Epithelial cell of prostate (primary cell): ENCODE measurements around the gene GALE.

ENCODE experiments used
- DNase-seq: peaks from one replicate; pipeline ENCODE4 v3.0.0-alpha.2; 2011; ENCODE audit warnings: low read depth, low spot score
- H3K27ac ChIP-seq: fragments of 450-650 bp; 2 replicates; pipeline ENCODE4 v1.5.1; 2017; ENCODE audit warnings: mild to moderate bottlenecking

GALE gene

GRCh38 chr1:23763041-23763577, 37.4 kb downstream of the GALE start:
- no peak for DNase-seq

GRCh38 chr1:23759277-23759676, 41.3 kb downstream of the GALE start:
- no peak overlapping the region for H3K27ac ChIP-seq
- no peak for DNase-seq

More at GRCh38 chr1:23763041-23763577, 37.4 kb downstream of the GALE start:
- no peak overlapping the region for H3K27ac ChIP-seq

GRCh38 chr1:23757812-23758211, 42.7 kb downstream of the GALE start:
- H3K27ac ChIP-seq, result no peak overlapping the region
- DNase-seq, result no peak

DNA sequence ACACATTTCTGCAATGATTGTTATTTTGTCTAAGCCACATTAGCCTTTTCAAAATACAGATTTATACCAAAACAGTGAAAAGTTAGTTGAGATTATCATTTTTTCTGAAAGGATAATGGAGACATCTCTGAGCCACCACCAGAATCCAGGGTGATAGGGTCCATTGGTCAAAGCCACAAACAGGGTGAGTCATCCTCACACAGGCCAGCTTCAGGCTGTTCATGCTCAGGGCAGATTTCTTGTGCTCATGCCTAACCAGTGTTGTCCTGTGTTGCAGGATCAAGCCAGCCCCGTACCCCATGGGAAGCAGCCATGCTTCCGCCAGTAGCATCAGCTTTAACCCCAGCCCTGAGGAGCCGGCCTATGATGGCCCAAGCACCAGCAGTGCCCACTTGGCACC, 43.9 kb downstream of the GALE start:
- no peak for DNase-seq
- no peak overlapping the region for H3K27ac ChIP-seq

GRCh38 chr1:23752909-23753308, 47.6 kb downstream of the GALE start:
- no peak overlapping the region for H3K27ac ChIP-seq
- no peak for DNase-seq

DNA sequence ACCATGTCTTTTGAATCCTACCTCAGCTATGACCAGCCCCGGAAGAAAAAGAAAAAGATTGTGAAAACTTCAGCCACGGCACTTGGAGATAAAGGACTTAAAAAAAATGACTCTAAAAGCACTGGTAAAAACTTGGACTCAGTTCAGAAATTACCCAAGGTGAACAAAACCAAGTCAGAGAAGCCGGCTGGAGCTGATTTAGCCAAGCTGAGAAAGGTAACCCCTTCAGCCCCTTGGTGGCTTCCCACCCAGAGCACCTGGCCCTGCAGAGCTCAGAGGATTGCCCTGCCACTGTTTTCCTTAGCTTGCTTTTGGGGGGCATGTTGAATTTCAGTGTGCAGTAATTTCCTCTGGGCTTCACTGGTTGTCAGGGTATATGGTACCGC, 48.7 kb downstream of the GALE start:
- no peak overlapping the region for H3K27ac ChIP-seq
- no peak for DNase-seq

DNA sequence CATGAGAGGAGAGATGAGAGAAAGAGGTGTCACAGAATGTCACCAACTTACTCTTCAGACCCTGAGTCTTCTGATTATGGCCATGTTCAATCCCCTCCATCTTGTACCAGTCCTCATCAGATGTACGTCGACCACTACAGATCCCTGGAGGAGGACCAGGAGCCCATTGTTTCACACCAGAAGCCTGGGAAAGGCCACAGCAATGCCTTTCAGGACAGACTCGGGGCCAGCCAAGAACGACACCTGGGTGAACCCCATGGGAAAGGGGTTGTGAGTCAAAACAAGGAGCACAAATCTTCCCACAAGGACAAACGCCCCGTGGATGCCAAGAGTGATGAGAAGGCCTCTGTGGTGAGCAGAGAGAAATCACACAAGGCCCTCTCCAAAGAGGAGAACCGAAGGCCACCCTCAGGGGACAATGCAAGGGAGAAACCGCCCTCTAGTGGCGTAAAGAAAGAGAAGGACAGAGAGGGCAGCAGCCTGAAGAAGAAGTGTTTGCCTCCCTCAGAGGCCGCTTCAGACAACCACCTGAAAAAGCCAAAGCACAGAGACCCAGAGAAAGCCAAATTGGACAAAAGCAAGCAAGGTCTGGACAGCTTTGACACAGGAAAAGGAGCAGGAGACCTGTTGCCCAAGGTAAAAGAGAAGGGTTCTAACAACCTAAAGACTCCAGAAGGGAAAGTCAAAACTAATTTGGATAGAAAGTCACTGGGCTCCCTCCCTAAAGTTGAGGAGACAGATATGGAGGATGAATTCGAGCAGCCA, 49.3 kb downstream of the GALE start:
- H3K27ac ChIP-seq, result no peak overlapping the region
- no peak for DNase-seq

- H3K27ac ChIP-seq, result no peak overlapping the region
Measured at GRCh38 chr1:23748016-23748415, 52.5 kb downstream of the GALE start.

More at GRCh38 chr1:23748016-23748415, 52.5 kb downstream of the GALE start:
- DNase-seq, result no peak
